Karpas-422 (cell line): ENCODE data around the gene C3orf80. TPM values are rescaled to one million over a fixed set of nuclear protein-coding genes. Genes with fewer than 3 reads are reported as not detected.

Source experiments
- DNase-seq: peaks from one replicate; pipeline ENCODE4 v3.0.0-alpha.2; 2015
- H2AFZ ChIP-seq: fragments of 200-600 bp; sonication (generic); 2 replicates; pipeline ENCODE4 v1.6.1; 2014; ENCODE audit warnings: antibody characterized with exemption, low read length, mixed read lengths
- H3K27ac ChIP-seq: fragments of 200-600 bp; sonication (generic); 2 replicates; pipeline ENCODE4 v1.5.1; 2014; ENCODE audit warnings: mild to moderate bottlenecking, low read length, moderate library complexity
- H3K27me3 ChIP-seq: fragments of 200-600 bp; sonication (generic); 2 replicates; pipeline ENCODE4 v1.6.1; 2014; ENCODE audit warnings: low read length, mixed read lengths
- H3K36me3 ChIP-seq: fragments of 200-600 bp; sonication (generic); 2 replicates; pipeline ENCODE4 v1.6.1; 2014; ENCODE audit warnings: low read length, mixed read lengths; ENCODE audit not compliant: insufficient read depth
- H3K4me1 ChIP-seq: fragments of 200-600 bp; sonication (generic); 2 replicates; pipeline ENCODE4 v1.6.1; 2014; ENCODE audit warnings: mild to moderate bottlenecking, low read length, mixed read lengths
- H3K4me2 ChIP-seq: fragments of 200-600 bp; sonication (generic); 2 replicates; pipeline ENCODE4 v1.6.1; 2014; ENCODE audit warnings: low read length, low read depth, mild to moderate bottlenecking; ENCODE audit not compliant: poor library complexity, severe bottlenecking
- H3K4me3 ChIP-seq: fragments of 200-600 bp; sonication (generic); 2 replicates; pipeline ENCODE4 v1.5.1; 2014; ENCODE audit warnings: mild to moderate bottlenecking, antibody characterized with exemption, low read length, mixed read lengths
- H3K79me2 ChIP-seq: fragments of 200-600 bp; sonication (generic); 2 replicates; pipeline ENCODE4 v1.6.1; 2014; ENCODE audit warnings: mild to moderate bottlenecking, low read length, mixed read lengths
- H3K9ac ChIP-seq: fragments of 200-600 bp; sonication (generic); 2 replicates; pipeline ENCODE4 v1.6.0; 2014; ENCODE audit warnings: low read length
- H3K9me2 ChIP-seq: fragments of 200-600 bp; sonication (generic), shearing (Covaris generic); replicated peaks from 2 replicates; pipeline ENCODE4 v1.6.0; 2014; ENCODE audit warnings: mild to moderate bottlenecking, low read length, moderate library complexity; ENCODE audit not compliant: insufficient read depth
- H3K9me3 ChIP-seq: fragments of 300-700, 200-600 bp; sonication (generic); 2 replicates; pipeline ENCODE4 v1.6.1; 2014; ENCODE audit warnings: low read length, mixed read lengths
- H4K20me1 ChIP-seq: fragments of 200-600 bp; sonication (generic); 2 replicates; pipeline ENCODE4 v1.6.1; 2014; ENCODE audit warnings: mild to moderate bottlenecking, antibody characterized with exemption, low read length, low read depth; ENCODE audit not compliant: insufficient read depth
- total RNA-seq: library from RNA; depleted of rRNA; stranded (reverse); fragments of >200 nt; shearing (Covaris generic); gene quantifications from 2 replicates; pipeline ENCODE4 v1.2.3, GENCODE V29; 2014; ENCODE audit warnings: low replicate concordance

Gene C3orf80
- total RNA-seq, 1 experiment from 2014 or later: not detected

DNA sequence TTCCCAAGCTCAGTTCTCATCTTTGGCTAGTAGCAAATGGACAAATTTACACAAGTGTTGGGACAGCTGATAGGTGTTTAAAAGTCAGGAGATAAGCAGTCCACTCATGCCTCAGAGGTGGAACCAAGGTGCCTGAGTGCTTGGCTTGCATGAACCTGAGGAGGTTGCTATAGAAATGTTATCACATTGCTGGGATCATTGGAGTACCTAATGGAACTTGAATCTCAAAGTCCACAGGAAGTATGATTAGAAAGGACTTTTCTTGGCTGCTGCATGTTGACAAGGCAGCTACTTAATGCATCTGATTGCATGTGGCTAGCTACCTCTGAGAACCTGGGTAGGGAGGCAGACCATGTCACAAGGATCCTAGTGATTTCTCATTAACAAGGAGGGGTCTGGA is 39.5 kb upstream of the C3orf80 start:
- DNase-seq: no peak
- H3K36me3 ChIP-seq: no peaks in the 10 kb centered on the region

DNA sequence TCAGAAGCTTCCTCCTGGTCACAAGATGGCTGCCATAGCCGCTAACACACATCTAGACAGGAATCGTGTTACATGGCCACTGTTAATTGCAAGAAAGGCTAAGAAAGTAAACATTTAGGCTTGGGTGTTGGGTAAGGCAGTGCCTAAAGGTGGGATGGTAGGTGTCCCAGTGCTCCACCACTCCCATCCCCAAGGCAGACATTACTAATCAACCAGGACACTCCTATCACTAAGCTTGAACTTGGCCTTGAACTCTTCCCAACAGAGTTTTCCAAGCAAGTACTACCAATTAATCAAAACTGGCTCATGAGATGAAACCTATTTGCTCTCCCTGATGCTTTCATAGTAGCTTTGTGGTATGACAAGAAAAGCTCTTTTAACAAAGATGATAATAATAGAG is 37.9 kb upstream of the C3orf80 start:
- Histone ChIP-seq H2AFZ (peak overlapping the region; percentile 60; the same call in 1 of the 2 replicates), H3K9me2 (no peaks in the 10 kb centered on the region), H3K9ac (no peak overlapping the region), H3K27ac (no peak overlapping the region), H4K20me1 (no peaks in the 10 kb centered on the region), H3K4me3 (no peak overlapping the region), H3K4me1 (peaks cover 5% of the 10 kb centered on the region; the same call in 1 of the 2 replicates), H3K9me3 (no peaks in the 10 kb centered on the region), H3K27me3 (no peaks in the 10 kb centered on the region), H3K36me3 (no peaks in the 10 kb centered on the region), H3K79me2 (no peaks in the 10 kb centered on the region), H3K4me2 (no peak overlapping the region)
- no peak for DNase-seq

More for the DNA sequence above, 39.5 kb upstream of the C3orf80 start:
- Histone ChIP-seq H3K4me3 (no peak overlapping the region), H3K27me3 (no peaks in the 10 kb centered on the region), H3K9ac (no peak overlapping the region), H3K9me3 (no peaks in the 10 kb centered on the region), H3K4me2 (no peak overlapping the region), H4K20me1 (no peaks in the 10 kb centered on the region), H2AFZ (no peak overlapping the region), H3K27ac (no peak overlapping the region), H3K9me2 (no peaks in the 10 kb centered on the region), H3K4me1 (peaks cover 5% of the 10 kb centered on the region; the same call in 1 of the 2 replicates), H3K79me2 (no peaks in the 10 kb centered on the region)

- Histone ChIP-seq H3K4me2 (no peak overlapping the region), H3K79me2 (no peaks in the 10 kb centered on the region), H3K4me3 (no peak overlapping the region), H2AFZ (no peak overlapping the region), H3K4me1 (no peaks in the 10 kb centered on the region), H3K27ac (no peak overlapping the region), H4K20me1 (no peaks in the 10 kb centered on the region), H3K27me3 (no peaks in the 10 kb centered on the region), H3K36me3 (no peaks in the 10 kb centered on the region), H3K9me3 (no peaks in the 10 kb centered on the region), H3K9me2 (no peaks in the 10 kb centered on the region), H3K9ac (no peak overlapping the region)
- no peak for DNase-seq
Measured at GRCh38 chr3:160192310-160193029, 32.8 kb upstream of the C3orf80 start.

DNA sequence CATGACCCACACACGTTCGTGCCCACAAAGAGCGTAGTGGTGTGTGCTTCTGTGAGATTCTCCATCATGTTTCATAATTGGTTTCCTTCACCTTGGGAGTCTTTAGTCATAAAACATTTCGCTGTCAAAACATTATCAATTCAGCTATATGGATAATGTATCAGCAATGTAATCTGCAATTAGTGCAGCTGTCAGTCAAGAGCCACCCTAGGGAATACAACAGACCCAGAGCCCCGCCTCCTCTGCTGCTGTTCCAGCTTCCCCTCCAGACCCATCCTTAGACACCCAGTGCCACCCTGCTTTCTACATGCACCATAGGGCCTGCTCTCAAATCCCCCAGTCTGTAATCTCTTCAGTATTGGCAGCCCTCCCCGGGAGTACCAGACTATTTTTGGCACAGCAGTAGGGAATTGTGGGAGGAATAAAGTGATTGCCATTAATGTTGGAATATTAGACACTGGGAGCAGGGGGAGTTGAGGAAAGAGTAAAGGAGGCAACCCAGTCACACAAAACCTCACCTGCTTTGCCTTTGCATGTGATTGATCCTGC is 31.5 kb upstream of the C3orf80 start:
- no peaks in the 10 kb centered on the region for H3K9me3 ChIP-seq
- no peak overlapping the region for H3K4me2 ChIP-seq
- H3K79me2 ChIP-seq: no peaks in the 10 kb centered on the region
- no peak overlapping the region for H3K4me3 ChIP-seq
- H3K4me1 ChIP-seq: no peaks in the 10 kb centered on the region
- no peak for DNase-seq
- H3K9ac ChIP-seq: no peak overlapping the region
- no peaks in the 10 kb centered on the region for H3K9me2 ChIP-seq
- H4K20me1 ChIP-seq: no peaks in the 10 kb centered on the region
- no peaks in the 10 kb centered on the region for H3K36me3 ChIP-seq
- H3K27ac ChIP-seq: no peak overlapping the region
- no peak overlapping the region for H2AFZ ChIP-seq
- no peaks in the 10 kb centered on the region for H3K27me3 ChIP-seq

DNA sequence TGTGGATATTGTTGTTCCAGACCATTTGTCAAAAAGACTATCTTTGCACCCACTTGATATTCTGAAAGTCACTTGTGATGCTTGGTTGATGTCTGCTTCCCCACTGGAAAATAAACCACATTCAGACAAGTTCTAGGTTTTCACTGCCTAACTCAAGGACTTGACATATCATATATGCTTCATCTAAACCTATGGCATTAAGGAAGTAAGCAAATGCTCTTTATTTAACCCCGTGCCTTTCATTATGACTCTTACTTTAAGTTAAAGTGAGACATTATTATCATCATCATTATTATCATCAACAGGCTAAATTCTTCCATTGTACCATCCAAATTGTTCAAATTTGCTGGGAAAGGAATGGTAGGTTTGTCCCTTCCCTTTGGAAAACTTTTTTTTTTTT is 30.8 kb upstream of the C3orf80 start:
- Histone ChIP-seq H3K9me3 (no peaks in the 10 kb centered on the region), H3K27me3 (no peaks in the 10 kb centered on the region), H3K9ac (no peak overlapping the region), H3K4me1 (no peaks in the 10 kb centered on the region), H3K36me3 (no peaks in the 10 kb centered on the region), H2AFZ (no peak overlapping the region), H3K27ac (no peak overlapping the region), H3K79me2 (no peaks in the 10 kb centered on the region), H3K9me2 (no peaks in the 10 kb centered on the region), H3K4me3 (no peak overlapping the region), H3K4me2 (no peak overlapping the region), H4K20me1 (no peaks in the 10 kb centered on the region)
- no peak for DNase-seq

GRCh38 chr3:160195106-160195505 is 30.1 kb upstream of the C3orf80 start:
- no peak overlapping the region for H3K4me3 ChIP-seq
- no peak overlapping the region for H2AFZ ChIP-seq
- H3K79me2 ChIP-seq: no peaks in the 10 kb centered on the region
- H3K36me3 ChIP-seq: no peaks in the 10 kb centered on the region
- peaks cover 2% of the 10 kb centered on the region for H3K4me1 ChIP-seq
- no peaks in the 10 kb centered on the region for H3K9me3 ChIP-seq
- no peaks in the 10 kb centered on the region for H3K9me2 ChIP-seq
- no peak overlapping the region for H3K4me2 ChIP-seq
- H3K27me3 ChIP-seq: no peaks in the 10 kb centered on the region
- H3K27ac ChIP-seq: no peak overlapping the region
- H3K9ac ChIP-seq: no peak overlapping the region
- no peaks in the 10 kb centered on the region for H4K20me1 ChIP-seq
- no peak for DNase-seq

GRCh38 chr3:160196511-160197104 is 28.6 kb upstream of the C3orf80 start:
- Histone ChIP-seq H3K9me2 (no peaks in the 10 kb centered on the region), H3K4me2 (no peak overlapping the region), H3K9ac (no peak overlapping the region), H3K36me3 (no peaks in the 10 kb centered on the region), H2AFZ (no peak overlapping the region), H3K79me2 (no peaks in the 10 kb centered on the region), H3K27ac (no peak overlapping the region), H3K4me3 (no peak overlapping the region), H4K20me1 (no peaks in the 10 kb centered on the region), H3K4me1 (peaks cover 8% of the 10 kb centered on the region), H3K27me3 (no peaks in the 10 kb centered on the region), H3K9me3 (no peaks in the 10 kb centered on the region)
- DNase-seq: no peak

DNA sequence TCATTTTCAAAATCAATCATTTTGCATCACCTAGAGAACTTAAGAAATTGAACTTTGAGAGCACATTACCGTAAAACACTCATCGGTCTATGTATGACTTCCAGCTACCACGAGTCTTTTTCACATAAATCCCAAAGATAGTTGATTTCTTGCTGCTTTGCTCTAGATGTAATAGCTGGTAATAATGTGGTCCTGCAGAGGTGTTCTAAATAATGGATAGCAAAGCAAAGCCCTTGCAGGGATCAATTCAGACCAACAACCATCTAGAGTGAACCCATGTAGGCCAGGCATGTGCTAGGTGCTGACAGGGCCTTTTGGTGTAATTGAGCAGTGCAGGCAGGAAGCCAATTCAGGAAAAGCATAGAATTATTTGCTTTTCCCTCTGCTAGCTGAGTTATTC is 26.1 kb upstream of the C3orf80 start:
- Histone ChIP-seq H3K9me3 (no peaks in the 10 kb centered on the region), H3K27ac (no peak overlapping the region), H3K4me2 (no peak overlapping the region), H3K79me2 (no peaks in the 10 kb centered on the region), H3K36me3 (no peaks in the 10 kb centered on the region), H3K9me2 (no peaks in the 10 kb centered on the region), H3K4me1 (peaks cover 8% of the 10 kb centered on the region), H3K4me3 (no peak overlapping the region), H3K27me3 (no peaks in the 10 kb centered on the region), H3K9ac (no peak overlapping the region), H2AFZ (no peak overlapping the region), H4K20me1 (no peaks in the 10 kb centered on the region)
- DNase-seq: no peak
